IMR-90 (cell line): ENCODE data around the gene CHMP6. TPM values are rescaled to one million over a fixed set of nuclear protein-coding genes. Genes with fewer than 3 reads are reported as not detected.

Experiments used
- ATAC-seq: fragments of 200-7000 bp; cut with Tn5 transposase; 2 replicates; pipeline ENCODE4 v1.9.1; 2020; ENCODE audit warnings: low read depth, mild to moderate bottlenecking, moderate library complexity
- BruUV-seq: library from RNA; stranded (reverse); fragments of 400-500 nt; replicated peaks from 2 replicates; lab custom pipeline; 2021; lab: Mats Ljungman, UMichigan
- CTCF ChIA-PET: fragments of 300-600 bp; formaldehyde crosslinking; extraction: SDS; loops from one replicate; lab custom pipeline; 2021; ENCODE audit warnings: antibody characterized with exemption; lab: Yijun Ruan, JAX
- POLR2A ChIA-PET: fragments of 300-600 bp; sonication (Branson Sonifier 250); formaldehyde crosslinking; loops from one replicate; lab custom pipeline; 2022; ENCODE audit warnings: antibody characterized with exemption; ENCODE audit not compliant: unreplicated experiment; lab: Charles Lee
- DNase-seq: peaks from one replicate; pipeline ENCODE4 v3.0.0; 2013
- H2AFZ ChIP-seq: replicated peaks from 2 replicates; pipeline ENCODE3; 2013; ENCODE audit warnings: low read length, mild to moderate bottlenecking; ENCODE audit not compliant: poor library complexity
- H2AK5ac ChIP-seq: 2 replicates; pipeline ENCODE4 v1.6.1; 2013; ENCODE audit warnings: low read depth, low read length, inconsistent platforms
- H2AK9ac ChIP-seq: replicated peaks from 2 replicates; pipeline ENCODE3; 2013; ENCODE audit warnings: mild to moderate bottlenecking, low read depth, low read length, moderate library complexity; ENCODE audit not compliant: poor library complexity
- H2BK120ac ChIP-seq: 2 replicates; pipeline ENCODE4 v1.6.1; 2013; ENCODE audit warnings: low read depth, low read length, inconsistent platforms
- H2BK15ac ChIP-seq: 3 replicates; pipeline ENCODE4 v1.6.1; 2013; ENCODE audit warnings: low read depth, low read length, inconsistent platforms
- H2BK20ac ChIP-seq: 2 replicates; pipeline ENCODE4 v1.6.1; 2013; ENCODE audit warnings: low read depth, mild to moderate bottlenecking, inconsistent platforms, low read length, moderate library complexity
- H2BK5ac ChIP-seq: 2 replicates; pipeline ENCODE4 v1.6.1; 2013; ENCODE audit warnings: mild to moderate bottlenecking, low read depth, low read length, inconsistent platforms; ENCODE audit not compliant: poor library complexity, severe bottlenecking
- H3K14ac ChIP-seq: replicated peaks from 2 replicates; pipeline ENCODE4 v1.6.1; 2013; ENCODE audit warnings: low read depth, low read length, inconsistent platforms
- H3K18ac ChIP-seq: 2 replicates; pipeline ENCODE4 v1.6.1; 2013; ENCODE audit warnings: low read depth, low read length, control low read depth
- H3K23ac ChIP-seq: 2 replicates; pipeline ENCODE4 v1.6.1; 2013; ENCODE audit warnings: low read depth, low read length, inconsistent platforms
- H3K27ac ChIP-seq: 2 replicates; pipeline ENCODE4 v1.5.1; 2013; ENCODE audit warnings: mild to moderate bottlenecking, control low read depth, low read length; ENCODE audit not compliant: insufficient read depth
- H3K27me3 ChIP-seq: 2 replicates; pipeline ENCODE4 v1.6.1; 2013; ENCODE audit warnings: low read length; ENCODE audit not compliant: control insufficient read depth, insufficient read depth
- H3K36me3 ChIP-seq: 2 replicates; pipeline ENCODE4 v1.6.1; 2013; ENCODE audit warnings: low read length, mixed read lengths; ENCODE audit not compliant: control insufficient read depth, insufficient read depth
- H3K4ac ChIP-seq: 2 replicates; pipeline ENCODE4 v1.6.1; 2013; ENCODE audit warnings: low read depth, low read length, inconsistent platforms
- H3K4me1 ChIP-seq: 2 replicates; pipeline ENCODE4 v1.6.1; 2013; ENCODE audit warnings: low read length, mixed read lengths; ENCODE audit not compliant: control insufficient read depth, insufficient read depth
- H3K4me2 ChIP-seq: 2 replicates; pipeline ENCODE4 v1.6.1; 2013; ENCODE audit warnings: low read depth, mild to moderate bottlenecking, control low read depth, low read length, moderate library complexity
- H3K4me3 ChIP-seq: 2 replicates; pipeline ENCODE4 v1.5.1; 2013; ENCODE audit warnings: low read depth, mild to moderate bottlenecking, control low read depth, low read length, moderate library complexity; ENCODE audit not compliant: insufficient read depth
- H3K56ac ChIP-seq: 2 replicates; pipeline ENCODE4 v1.6.1; 2013; ENCODE audit warnings: low read length, inconsistent platforms; ENCODE audit not compliant: insufficient read depth; ENCODE audit errors: extremely low read depth
- H3K79me1 ChIP-seq, 2 experiments: 2 replicates each; pipeline ENCODE4 v1.6.1; 2013; ENCODE audit warnings: low read length in 2 of 2, inconsistent platforms in 1 of 2, low read depth in 1 of 2
- H3K9ac ChIP-seq: 2 replicates; pipeline ENCODE4 v1.6.1; 2013; ENCODE audit warnings: low read depth, low read length, control low read depth
- H3K9me1 ChIP-seq: 2 replicates; pipeline ENCODE4 v1.6.1; 2013; ENCODE audit warnings: low read length, inconsistent platforms; ENCODE audit not compliant: insufficient read depth
- H3K9me3 ChIP-seq: 2 replicates; pipeline ENCODE4 v1.6.1; 2013; ENCODE audit warnings: low read length; ENCODE audit not compliant: control insufficient read depth, insufficient read depth
- H4K20me1 ChIP-seq: 2 replicates; pipeline ENCODE4 v1.6.1; 2013; ENCODE audit warnings: low read length, inconsistent platforms; ENCODE audit not compliant: insufficient read depth
- H4K5ac ChIP-seq: 2 replicates; pipeline ENCODE4 v1.6.1; 2013; ENCODE audit warnings: mild to moderate bottlenecking, low read depth, low read length, control low read depth
- H4K8ac ChIP-seq, 2 experiments: 2 replicates each; pipeline ENCODE4 v1.6.1; 2013; ENCODE audit warnings: low read depth in 2 of 2, low read length in 2 of 2, control low read depth in 1 of 2, inconsistent platforms in 1 of 2
- H4K91ac ChIP-seq: 2 replicates; pipeline ENCODE4 v1.6.1; 2013; ENCODE audit warnings: low read depth, low read length, inconsistent platforms; ENCODE audit not compliant: insufficient read depth
- BHLHE40 ChIP-seq: fragments of 150-350 bp; IDR thresholded peaks from 2 replicates; pipeline ENCODE4 v1.6.1; 2016; ENCODE audit warnings: mild to moderate bottlenecking, low read depth, low read length
- CEBPB ChIP-seq: IDR thresholded peaks from 2 replicates; pipeline ENCODE4 v1.6.1; 2012; ENCODE audit warnings: low read depth, low read length, improper control_type of control experiment
- CHD1 ChIP-seq: IDR thresholded peaks from 2 replicates; pipeline ENCODE4 v1.6.1; 2012; ENCODE audit warnings: low read depth, low read length, improper control_type of control experiment
- FOS ChIP-seq: fragments of 150-350 bp; IDR thresholded peaks from 2 replicates; pipeline ENCODE4 v1.6.1; 2016; ENCODE audit warnings: low read depth, low read length
- MAFK ChIP-seq: IDR thresholded peaks from 2 replicates; pipeline ENCODE4 v1.6.1; 2012; ENCODE audit warnings: low read depth, low read length, improper control_type of control experiment
- MAZ ChIP-seq: IDR thresholded peaks from 2 replicates; pipeline ENCODE4 v1.6.1; 2012; ENCODE audit warnings: low read depth, mild to moderate bottlenecking, low read length, improper control_type of control experiment, moderate library complexity, borderline replicate concordance
- MXI1 ChIP-seq: IDR thresholded peaks from 2 replicates; pipeline ENCODE4 v1.6.1; 2012; ENCODE audit warnings: low read depth, mild to moderate bottlenecking, low read length, moderate library complexity, borderline replicate concordance
- NFE2L2 ChIP-seq: fragments of 150-350 bp; IDR thresholded peaks from 2 replicates; pipeline ENCODE4 v1.6.1; 2016; ENCODE audit warnings: low read depth, mild to moderate bottlenecking, low read length
- POLR2A ChIP-seq: IDR thresholded peaks from 2 replicates; pipeline ENCODE4 v1.6.1; 2012; ENCODE audit warnings: mild to moderate bottlenecking, low read depth, low read length
- RAD21 ChIP-seq: IDR thresholded peaks from 2 replicates; pipeline ENCODE4 v1.6.1; 2012; ENCODE audit warnings: low read length, improper control_type of control experiment
- RCOR1 ChIP-seq: IDR thresholded peaks from 2 replicates; pipeline ENCODE4 v1.6.1; 2012; ENCODE audit warnings: mild to moderate bottlenecking, low read length, improper control_type of control experiment; ENCODE audit not compliant: insufficient replicate concordance
- RFX5 ChIP-seq: IDR thresholded peaks from 2 replicates; pipeline ENCODE4 v1.8.0; 2012; ENCODE audit warnings: low read depth, mild to moderate bottlenecking, low read length, moderate library complexity
- SMC3 ChIP-seq: fragments of 150-350 bp; IDR thresholded peaks from 2 replicates; pipeline ENCODE4 v1.6.1; 2016; ENCODE audit warnings: low read depth, mild to moderate bottlenecking, antibody characterized with exemption, low read length, moderate library complexity
- USF2 ChIP-seq: fragments of 150-350 bp; IDR thresholded peaks from 2 replicates; pipeline ENCODE4 v1.6.1; 2017; ENCODE audit warnings: mild to moderate bottlenecking, antibody characterized with exemption, low read length, low read depth
- WGBS, 2 experiments: methylation state at CpG; one replicate each; pipeline versions ENCODE4 v1.1.5 to v1.1.7; 2013; ENCODE audit warnings: missing lambda C conversion rate in 2 of 2; ENCODE audit not compliant: insufficient read length in 1 of 2; ENCODE audit errors: extremely low coverage in 2 of 2; 5-methylcytosine and 5-hydroxymethylcytosine counted together
- dilution Hi-C: fragments of 300-500 bp; cut with HindIII; formaldehyde crosslinking; loops from one replicate; pipeline ENCODE4 v1.14.3; 2018; ENCODE audit warnings: low sequenced_read_pairs; ENCODE audit not compliant: unreplicated experiment
- in situ Hi-C: fragments of 300-500 bp; cut with MboI; formaldehyde crosslinking; loops from 3 replicates; pipeline ENCODE4 v1.14.3; 2019; ENCODE audit warnings: low sequenced_read_pairs, inconsistent platforms, mixed read lengths
- intact Hi-C: fragments of 100-400 bp; cut with micrococcal nuclease; formaldehyde crosslinking; loops from 2 replicates; pipeline ENCODE4 v1.10.0; 2022
- polyA plus RNA-seq, 3 experiments: library from polyadenylated mRNA; depleted of rRNA; stranded (reverse); fragments of >200 nt; gene quantifications; 2 replicates each; pipeline ENCODE4 v1.2.3, GENCODE V29; 2012; ENCODE audit warnings: low replicate concordance in 1 of 3
- total RNA-seq: library from RNA; depleted of rRNA; stranded (reverse); fragments of >200 nt; gene quantifications from 2 replicates; pipeline ENCODE4 v1.2.3, GENCODE V29; 2012
- TF ChIP-seq, protein P1 (sequence below): fragments of 150-350 bp; IDR thresholded peaks from 2 replicates; pipeline ENCODE4 v1.6.1; 2016; ENCODE audit warnings: low read depth, mild to moderate bottlenecking, low read length, moderate library complexity, borderline replicate concordance
- TF ChIP-seq, protein P2 (sequence below): conservative IDR thresholded peaks from 2 replicates; pipeline ENCODE4 v1.5.1; 2012; ENCODE audit warnings: mild to moderate bottlenecking, low read depth, low read length, improper control_type of control experiment

CHMP6 gene
- total and polyA plus RNA-seq, 2 of the 4 experiments (the other 2 are of a cell fraction), result 5.0 to 40.3 TPM

DNA sequence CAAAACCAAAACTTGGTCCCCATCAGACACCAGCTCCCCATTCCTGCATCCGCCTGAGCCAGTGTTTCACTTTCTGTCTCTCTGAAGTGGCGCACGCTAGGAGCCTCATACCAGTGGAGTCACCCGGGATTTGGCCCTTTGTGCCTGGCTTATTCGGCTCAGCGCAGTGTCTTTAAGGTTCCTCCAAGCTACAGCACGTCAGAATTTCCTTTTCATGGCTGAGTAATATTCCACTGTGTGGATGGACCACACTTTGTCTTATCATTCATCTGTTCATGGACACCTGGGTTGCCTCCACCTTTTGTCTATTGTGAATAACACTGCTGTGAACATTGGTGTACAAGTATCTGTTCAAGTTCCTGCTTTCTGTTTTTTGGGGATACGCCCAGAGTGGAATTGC is 45.2 kb upstream of the CHMP6 start:
- no peak for TF ChIP-seq FOS
- TF ChIP-seq, protein P1, sequence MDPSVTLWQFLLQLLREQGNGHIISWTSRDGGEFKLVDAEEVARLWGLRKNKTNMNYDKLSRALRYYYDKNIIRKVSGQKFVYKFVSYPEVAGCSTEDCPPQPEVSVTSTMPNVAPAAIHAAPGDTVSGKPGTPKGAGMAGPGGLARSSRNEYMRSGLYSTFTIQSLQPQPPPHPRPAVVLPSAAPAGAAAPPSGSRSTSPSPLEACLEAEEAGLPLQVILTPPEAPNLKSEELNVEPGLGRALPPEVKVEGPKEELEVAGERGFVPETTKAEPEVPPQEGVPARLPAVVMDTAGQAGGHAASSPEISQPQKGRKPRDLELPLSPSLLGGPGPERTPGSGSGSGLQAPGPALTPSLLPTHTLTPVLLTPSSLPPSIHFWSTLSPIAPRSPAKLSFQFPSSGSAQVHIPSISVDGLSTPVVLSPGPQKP, result no peak
- no peak for TF ChIP-seq RAD21
- no peak for TF ChIP-seq NFE2L2
- no peak for TF ChIP-seq RFX5
- TF ChIP-seq CHD1, result no peak
- TF ChIP-seq RCOR1, result no peak
- TF ChIP-seq MAFK, result no peak
- TF ChIP-seq USF2, result no peak
- no peak for TF ChIP-seq MAZ
- TF ChIP-seq, protein P2, sequence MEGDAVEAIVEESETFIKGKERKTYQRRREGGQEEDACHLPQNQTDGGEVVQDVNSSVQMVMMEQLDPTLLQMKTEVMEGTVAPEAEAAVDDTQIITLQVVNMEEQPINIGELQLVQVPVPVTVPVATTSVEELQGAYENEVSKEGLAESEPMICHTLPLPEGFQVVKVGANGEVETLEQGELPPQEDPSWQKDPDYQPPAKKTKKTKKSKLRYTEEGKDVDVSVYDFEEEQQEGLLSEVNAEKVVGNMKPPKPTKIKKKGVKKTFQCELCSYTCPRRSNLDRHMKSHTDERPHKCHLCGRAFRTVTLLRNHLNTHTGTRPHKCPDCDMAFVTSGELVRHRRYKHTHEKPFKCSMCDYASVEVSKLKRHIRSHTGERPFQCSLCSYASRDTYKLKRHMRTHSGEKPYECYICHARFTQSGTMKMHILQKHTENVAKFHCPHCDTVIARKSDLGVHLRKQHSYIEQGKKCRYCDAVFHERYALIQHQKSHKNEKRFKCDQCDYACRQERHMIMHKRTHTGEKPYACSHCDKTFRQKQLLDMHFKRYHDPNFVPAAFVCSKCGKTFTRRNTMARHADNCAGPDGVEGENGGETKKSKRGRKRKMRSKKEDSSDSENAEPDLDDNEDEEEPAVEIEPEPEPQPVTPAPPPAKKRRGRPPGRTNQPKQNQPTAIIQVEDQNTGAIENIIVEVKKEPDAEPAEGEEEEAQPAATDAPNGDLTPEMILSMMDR, result no peak
- TF ChIP-seq BHLHE40, result no peak
- TF ChIP-seq SMC3, result no peak
- no peak for TF ChIP-seq CEBPB
- no peak for TF ChIP-seq MXI1
- no peak for TF ChIP-seq POLR2A
- in situ Hi-C loops, result no loop called here
- peaks cover 11% of the 10 kb centered on the region for H3K4me1 ChIP-seq
- no peak overlapping the region for H2BK120ac ChIP-seq
- WGBS, 2 experiments, result 100% methylated on average over 4 of the region's 8 CpGs; no CpG with 5 or more reads in 1 of the 2 experiments
- no peak overlapping the region for H3K23ac ChIP-seq
- H3K27ac ChIP-seq, result no peak overlapping the region
- no peak for DNase-seq
- H3K36me3 ChIP-seq, result peaks cover 26% of the 10 kb centered on the region
- no peaks in the 10 kb centered on the region; a peak in 1 of 4 replicates for H3K79me1 ChIP-seq
- no peak overlapping the region for H2BK5ac ChIP-seq
- no peak overlapping the region for H4K91ac ChIP-seq
- no peak overlapping the region for H2BK15ac ChIP-seq
- no peaks in the 10 kb centered on the region for H4K20me1 ChIP-seq
- H2BK20ac ChIP-seq, result no peak overlapping the region
- no peak overlapping the region for H4K8ac ChIP-seq
- no peak overlapping the region for H4K5ac ChIP-seq
- H3K9me3 ChIP-seq, result no peaks in the 10 kb centered on the region
- H2AK5ac ChIP-seq, result no peak overlapping the region
- H3K9me1 ChIP-seq, result peaks cover 8% of the 10 kb centered on the region; the same call in 1 of the 2 replicates
- H3K4me2 ChIP-seq, result no peak overlapping the region
- no peak overlapping the region for H3K9ac ChIP-seq
- H3K27me3 ChIP-seq, result no peaks in the 10 kb centered on the region
- intact Hi-C loops, result no loop called here
- no peak overlapping the region for H2AK9ac ChIP-seq
- H3K14ac ChIP-seq, result no peak overlapping the region
- dilution Hi-C loops, result no loop called here
- H3K56ac ChIP-seq, result no peak overlapping the region
- no TSS peak for BruUV-seq
- ChIA-PET POLR2A (no interaction called here), CTCF (no interaction called here)
- no peak overlapping the region for H3K4ac ChIP-seq
- no peak overlapping the region for H2AFZ ChIP-seq
- ATAC-seq, result no peak
- no peak overlapping the region for H3K18ac ChIP-seq
- H3K4me3 ChIP-seq, result no peak overlapping the region
